ENCODE results near the gene SLIT3. TPM values are rescaled to one million over a fixed set of nuclear protein-coding genes. Genes with fewer than 3 reads are reported as not detected.

Gene SLIT3
- total RNA-seq, 6 experiments from 2014 or later, result 0.31 to 1.2 (median 0.65) TPM

GRCh38 chr5:168847511-168848073, 453.3 kb downstream of the SLIT3 start:
- ATAC-seq, result no peak
- no peak overlapping the region for H3K4me3 ChIP-seq
- TF ChIP-seq CTCF (IDR thresholded peaks at IDR 0.05), result no peak
- TF ChIP-seq POLR2A (IDR thresholded peaks at IDR 0.05), result no peak
- DNase-seq, result no peak
- no peaks in the 10 kb centered on the region for H3K4me1 ChIP-seq
- no peaks in the 10 kb centered on the region for H3K36me3 ChIP-seq
- H3K9me3 ChIP-seq, result no peaks in the 10 kb centered on the region
- 45% methylated on average over 10 of the region's 10 CpGs for WGBS (ENCODE audit: insufficient coverage, low coverage, low lambda C conversion rate, missing lambda C conversion rate)
- intact Hi-C loops (cut with DNase I), result no loop called here
- no peak overlapping the region for H3K27ac ChIP-seq
- H3K27me3 ChIP-seq, result no peaks in the 10 kb centered on the region

DNA sequence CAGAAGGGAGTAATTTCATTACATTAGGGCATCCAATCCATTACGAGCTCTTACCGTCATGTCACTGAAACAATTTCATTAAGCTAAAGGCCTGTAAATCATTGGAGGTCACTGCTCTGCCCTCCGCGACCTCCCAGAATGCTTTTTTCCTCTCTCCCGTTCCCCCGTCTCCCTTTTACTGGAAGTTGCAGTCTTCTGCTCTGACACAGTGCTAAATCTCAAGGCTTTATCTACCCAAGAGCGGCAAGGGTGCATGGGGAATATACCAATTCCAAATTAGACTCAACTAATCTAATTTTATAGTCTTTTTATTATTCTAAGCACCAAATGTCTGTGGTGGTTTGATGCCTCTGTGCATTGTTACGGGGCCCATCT, 456.0 kb downstream of the SLIT3 start:
- Histone ChIP-seq H3K4me1 (no peaks in the 10 kb centered on the region), H3K4me3 (no peak overlapping the region), H3K9me3 (no peaks in the 10 kb centered on the region), H3K27me3 (no peaks in the 10 kb centered on the region), H3K36me3 (no peaks in the 10 kb centered on the region), H3K27ac (no peak overlapping the region)
- no peak for ATAC-seq
- no peak for TF ChIP-seq POLR2A (IDR thresholded peaks at IDR 0.05)
- TF ChIP-seq CTCF (IDR thresholded peaks at IDR 0.05), result no peak
- WGBS (ENCODE audit: insufficient coverage, low coverage, low lambda C conversion rate, missing lambda C conversion rate), result 54% methylated on average over 8 of the region's 8 CpGs
- no peak for DNase-seq
- intact Hi-C loops (cut with DNase I), result no loop called here

GRCh38 chr5:168844016-168844921, 456.7 kb downstream of the SLIT3 start:
- no peak for ATAC-seq
- no peak for DNase-seq
- H3K27me3 ChIP-seq, result no peaks in the 10 kb centered on the region
- intact Hi-C loops (cut with DNase I), result no loop called here
- H3K9me3 ChIP-seq, result no peaks in the 10 kb centered on the region
- no peak overlapping the region for H3K27ac ChIP-seq
- no peak overlapping the region for H3K4me3 ChIP-seq
- H3K4me1 ChIP-seq, result no peaks in the 10 kb centered on the region
- no peaks in the 10 kb centered on the region for H3K36me3 ChIP-seq
- WGBS (ENCODE audit: insufficient coverage, low coverage, low lambda C conversion rate, missing lambda C conversion rate), result 52% methylated on average over 13 of the region's 25 CpGs
- TF ChIP-seq CTCF (IDR thresholded peaks at IDR 0.05) (no peak), POLR2A (IDR thresholded peaks at IDR 0.05) (no peak)

DNA sequence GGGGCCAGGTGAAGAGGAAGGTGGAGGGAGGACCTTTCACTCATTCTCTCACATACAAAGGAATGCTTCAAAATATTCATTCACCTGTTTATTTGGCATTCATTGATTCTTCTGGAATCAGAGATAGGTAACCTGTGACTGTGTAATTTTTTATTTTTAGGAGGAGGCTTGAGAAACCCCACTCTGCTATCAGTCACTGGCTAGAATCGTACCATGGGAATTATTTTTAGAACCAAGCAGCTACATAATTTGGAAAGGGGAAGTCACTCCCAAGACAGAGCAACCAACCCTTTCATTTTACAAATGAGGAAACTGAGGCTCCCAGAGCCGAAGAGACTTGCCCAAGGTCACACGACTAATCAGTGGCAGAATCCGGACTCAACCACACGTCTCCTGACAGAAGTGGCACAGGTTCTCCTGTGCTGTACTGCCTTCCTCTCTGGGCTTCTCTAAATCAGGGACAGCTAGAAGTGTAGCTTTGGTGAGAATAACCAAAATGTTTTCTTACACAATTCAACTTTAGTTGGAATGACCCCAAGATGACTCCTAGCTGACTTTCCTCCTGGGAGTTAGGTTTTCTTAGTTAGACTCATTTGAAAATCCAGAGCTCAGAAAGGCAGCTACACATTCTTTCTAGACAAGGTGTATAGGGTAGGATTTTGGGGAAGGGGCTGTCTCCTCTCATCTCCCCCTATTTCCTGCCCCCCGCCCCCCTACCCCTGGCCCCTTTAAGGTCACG, 457.5 kb downstream of the SLIT3 start:
- Histone ChIP-seq H3K4me3 (no peak overlapping the region), H3K27me3 (no peaks in the 10 kb centered on the region), H3K9me3 (no peaks in the 10 kb centered on the region), H3K36me3 (no peaks in the 10 kb centered on the region), H3K4me1 (no peaks in the 10 kb centered on the region), H3K27ac (no peak overlapping the region)
- intact Hi-C loops (cut with DNase I), result no loop called here
- WGBS (ENCODE audit: insufficient coverage, low coverage, low lambda C conversion rate, missing lambda C conversion rate), result 43% methylated on average over 7 of the region's 7 CpGs
- ATAC-seq, result no peak
- TF ChIP-seq CTCF (IDR thresholded peaks at IDR 0.05), result no peak
- TF ChIP-seq POLR2A (IDR thresholded peaks at IDR 0.05), result no peak
- DNase-seq, result no peak

All from right lobe of liver (tissue), 6 donors.